UCSD-AML1 (cell line): ENCODE results near the gene CHST9.
"Not testable (repeated sequence)": the region's sequence is repeated elsewhere in the genome, so short reads cannot be mapped to it uniquely, and the experiment has no call there.

Experiments used
- DNase-seq: peaks from one replicate; lab custom pipeline; 2025; ENCODE audit not compliant: unreplicated experiment; lab: John Stamatoyannopoulos, UW

The CHST9 gene

GRCh38 chr18:27007880-27008279, 177.2 kb downstream of the CHST9 start:
- DNase-seq, result no peak

GRCh38 chr18:27005589-27005988, 179.5 kb downstream of the CHST9 start:
- no peak for DNase-seq

- DNase-seq, result no peak
These were observed 180.9 kb downstream of the CHST9 start for GRCh38 chr18:27004056-27004829.

GRCh38 chr18:26999797-27000196, 185.3 kb downstream of the CHST9 start:
- no peak for DNase-seq

GRCh38 chr18:26993568-26993967, 191.5 kb downstream of the CHST9 start:
- no peak for DNase-seq

- no peak for DNase-seq
These were observed 192.2 kb downstream of the CHST9 start for GRCh38 chr18:26992926-26993325.

- no peak for DNase-seq
These were observed 195.3 kb downstream of the CHST9 start for GRCh38 chr18:26989842-26990241.

- DNase-seq, result no peak
These were observed 203.6 kb downstream of the CHST9 start for GRCh38 chr18:26981360-26982082.

GRCh38 chr18:26978812-26979341, 206.2 kb downstream of the CHST9 start:
- no peak for DNase-seq

GRCh38 chr18:26977781-26978180, 207.3 kb downstream of the CHST9 start:
- no peak for DNase-seq

GRCh38 chr18:26976206-26976605, 208.9 kb downstream of the CHST9 start:
- DNase-seq, result no peak

GRCh38 chr18:26972549-26972948, 212.6 kb downstream of the CHST9 start:
- DNase-seq, result not testable (repeated sequence)

GRCh38 chr18:26971409-26971808, 213.7 kb downstream of the CHST9 start:
- no peak for DNase-seq

GRCh38 chr18:26970637-26971036, 214.5 kb downstream of the CHST9 start:
- no peak for DNase-seq

- no peak for DNase-seq
These were observed 219.9 kb downstream of the CHST9 start for GRCh38 chr18:26965206-26965605.

- no peak for DNase-seq
These were observed 221.8 kb downstream of the CHST9 start for GRCh38 chr18:26963292-26963691.

GRCh38 chr18:26961839-26962238, 223.3 kb downstream of the CHST9 start:
- DNase-seq, result no peak

GRCh38 chr18:26960911-26961310, 224.2 kb downstream of the CHST9 start:
- no peak for DNase-seq

- DNase-seq, result no peak
These were observed 228.2 kb downstream of the CHST9 start for GRCh38 chr18:26956863-26957262.

GRCh38 chr18:26948703-26949102, 236.4 kb downstream of the CHST9 start:
- no peak for DNase-seq

- DNase-seq, result no peak
These were observed 241.2 kb downstream of the CHST9 start for GRCh38 chr18:26943906-26944305.

- no peak for DNase-seq
These were observed 243.5 kb downstream of the CHST9 start for GRCh38 chr18:26941584-26941983.
